Frontal cortex (tissue), 4 donors: Measurements from ENCODE around the gene COL8A1. TPM values are rescaled to one million over a fixed set of nuclear protein-coding genes. Genes with fewer than 3 reads are reported as not detected.

Experiments used
- DNase-seq, 2 donors: peaks; one replicate each; pipeline ENCODE4 v3.0.0; 2012; ENCODE audit warnings: low spot score in 2 of 2
- FAIRE-seq: peaks from 2 replicates; lab custom pipeline; 2012; peaks lifted over from hg19 to GRCh38; lab: Jason Lieb, UNC
- total RNA-seq: library from RNA; depleted of rRNA; stranded (reverse); fragments of >200 nt; gene quantifications from one replicate; pipeline ENCODE4 v1.2.3, GENCODE V29; 2014
- donor health status: control.
- donor health status: control.
- donor health status: control.

The COL8A1 gene
- total RNA-seq, 1 donor from 2014 or later = 1.6 TPM

GRCh38 chr3:99666201-99666600 is 27.8 kb downstream of the COL8A1 start:
- no peak for FAIRE-seq
- no peak for DNase-seq

GRCh38 chr3:99668044-99668443 is 29.6 kb downstream of the COL8A1 start:
- DNase-seq (no peak), FAIRE-seq (peak; percentile 28)

- DNase-seq (no peak), FAIRE-seq (no peak)
Measured at GRCh38 chr3:99669879-99670555, 31.6 kb downstream of the COL8A1 start.

GRCh38 chr3:99670556-99670950 is 32.2 kb downstream of the COL8A1 start:
- no peak for FAIRE-seq

GRCh38 chr3:99674086-99674789 is 35.8 kb downstream of the COL8A1 start:
- DNase-seq (no peak), FAIRE-seq (no peak)

More at GRCh38 chr3:99670556-99670950, 32.2 kb downstream of the COL8A1 start:
- DNase-seq = no peak

GRCh38 chr3:99678023-99678422 is 39.6 kb downstream of the COL8A1 start:
- no peak for FAIRE-seq
- DNase-seq = no peak

- no peak for DNase-seq
- no peak for FAIRE-seq
Measured at GRCh38 chr3:99678896-99679295, 40.5 kb downstream of the COL8A1 start.

- FAIRE-seq = no peak
Measured at GRCh38 chr3:99681512-99681911, 43.1 kb downstream of the COL8A1 start.

GRCh38 chr3:99681976-99682375 is 43.6 kb downstream of the COL8A1 start:
- FAIRE-seq (no peak), DNase-seq (no peak)

More at GRCh38 chr3:99681512-99681911, 43.1 kb downstream of the COL8A1 start:
- no peak for DNase-seq

GRCh38 chr3:99683465-99683864 is 45.1 kb downstream of the COL8A1 start:
- DNase-seq (no peak), FAIRE-seq (no peak)

GRCh38 chr3:99683876-99684275 is 45.5 kb downstream of the COL8A1 start:
- DNase-seq (no peak), FAIRE-seq (no peak)

GRCh38 chr3:99684644-99685043 is 46.2 kb downstream of the COL8A1 start:
- DNase-seq (no peak), FAIRE-seq (no peak)

GRCh38 chr3:99686469-99686868 is 48.1 kb downstream of the COL8A1 start:
- no peak for FAIRE-seq
- no peak for DNase-seq

- FAIRE-seq = no peak
- peak in 1 of 2 donors; percentile 12 for DNase-seq
Measured at GRCh38 chr3:99686955-99687612, 48.7 kb downstream of the COL8A1 start.

GRCh38 chr3:99690761-99691369 is 52.5 kb downstream of the COL8A1 start:
- DNase-seq = no peak
- no peak for FAIRE-seq

- FAIRE-seq = peak; percentile 23
- no peak for DNase-seq
Measured at GRCh38 chr3:99693636-99694035, 55.2 kb downstream of the COL8A1 start.

GRCh38 chr3:99696497-99696896 is 58.1 kb downstream of the COL8A1 start:
- FAIRE-seq = no peak

GRCh38 chr3:99697250-99697649 is 58.9 kb downstream of the COL8A1 start:
- FAIRE-seq (no peak), DNase-seq (no peak)

More at GRCh38 chr3:99696497-99696896, 58.1 kb downstream of the COL8A1 start:
- no peak for DNase-seq

- DNase-seq (no peak), FAIRE-seq (no peak)
Measured at GRCh38 chr3:99698932-99699331, 60.5 kb downstream of the COL8A1 start.

- no peak for FAIRE-seq
Measured at GRCh38 chr3:99699841-99700240, 61.4 kb downstream of the COL8A1 start.

More at GRCh38 chr3:99699841-99700240, 61.4 kb downstream of the COL8A1 start:
- DNase-seq = no peak
